Hepatocyte (in vitro differentiated cells): ENCODE results near the gene PSMD1. TPM values are rescaled to one million over a fixed set of nuclear protein-coding genes. Genes with fewer than 3 reads are reported as not detected.

Experiments used
- DNase-seq: peaks from one replicate; pipeline ENCODE4 v3.0.0-alpha.2; 2016; ENCODE audit warnings: low spot score
- H2AFZ ChIP-seq: fragments of 200-600 bp; sonication (generic); 2 replicates; pipeline ENCODE4 v1.6.0; 2016; ENCODE audit warnings: antibody characterized with exemption, mild to moderate bottlenecking
- H3K27ac ChIP-seq: fragments of 200-600 bp; sonication (generic); 2 replicates; pipeline ENCODE4 v1.5.1; 2016; ENCODE audit warnings: mild to moderate bottlenecking
- H3K27me3 ChIP-seq: fragments of 200-600 bp; sonication (generic); 2 replicates; pipeline ENCODE4 v1.6.1; 2016
- H3K36me3 ChIP-seq: fragments of 200-600 bp; sonication (generic); replicated peaks from 2 replicates; pipeline ENCODE4 v1.5.1; 2016; ENCODE audit warnings: low read depth; ENCODE audit not compliant: insufficient read depth
- H3K4me1 ChIP-seq: fragments of 200-600 bp; sonication (generic); 2 replicates; pipeline ENCODE4 v1.5.1; 2016; ENCODE audit warnings: mild to moderate bottlenecking, moderate library complexity; ENCODE audit not compliant: insufficient read depth
- H3K4me2 ChIP-seq: fragments of 200-600 bp; sonication (generic); 2 replicates; pipeline ENCODE4 v1.6.0; 2016
- H3K4me3 ChIP-seq: fragments of 200-600 bp; sonication (generic); 2 replicates; pipeline ENCODE4 v1.5.1; 2016; ENCODE audit warnings: mild to moderate bottlenecking
- H3K79me2 ChIP-seq: fragments of 200-600 bp; sonication (generic); 2 replicates; pipeline ENCODE4 v1.6.0; 2017; ENCODE audit warnings: mild to moderate bottlenecking
- H3K9me2 ChIP-seq: fragments of 200-600 bp; sonication (generic); replicated peaks from 2 replicates; pipeline ENCODE4 v1.6.0; 2017; ENCODE audit warnings: mild to moderate bottlenecking; ENCODE audit not compliant: insufficient read depth
- H3K9me3 ChIP-seq: fragments of 200-600 bp; sonication (generic); 2 replicates; pipeline ENCODE4 v1.5.1; 2016; ENCODE audit warnings: low read depth, mild to moderate bottlenecking
- H4K20me1 ChIP-seq: fragments of 200-600 bp; sonication (generic); 2 replicates; pipeline ENCODE4 v1.6.0; 2016; ENCODE audit warnings: mild to moderate bottlenecking; ENCODE audit not compliant: insufficient read depth, poor library complexity, severe bottlenecking
- EZH2 ChIP-seq: fragments of 200-600 bp; sonication (generic); IDR thresholded peaks from 2 replicates; pipeline ENCODE4 v1.6.1; 2016; ENCODE audit warnings: antibody characterized with exemption, mild to moderate bottlenecking, borderline replicate concordance
- EZH2phosphoT487 ChIP-seq: fragments of 200-600 bp; sonication (generic); IDR thresholded peaks from one replicate; pipeline ENCODE4 v1.6.1; 2018; ENCODE audit warnings: antibody characterized with exemption, mild to moderate bottlenecking, low read depth, moderate library complexity; ENCODE audit not compliant: unreplicated experiment, severe bottlenecking
- WGBS: methylation state at CpG from one replicate; pipeline ENCODE4 v1.1.6; 2016; ENCODE audit warnings: low lambda C conversion rate; ENCODE audit errors: missing lambda C conversion rate; 5-methylcytosine and 5-hydroxymethylcytosine counted together
- polyA plus RNA-seq: library from polyadenylated mRNA; unstranded; fragments of >200 nt; fragmentation: Nextera tagmentation; extraction: Ambion mirVana; gene quantifications from 2 replicates; pipeline ENCODE4 v1.2.1, GENCODE V29; 2016
- total RNA-seq: library from RNA; depleted of rRNA; stranded (reverse); fragments of >200 nt; gene quantifications from 2 replicates; pipeline ENCODE4 v1.2.3, GENCODE V29; 2014
- TF ChIP-seq, protein P1 (sequence below): fragments of 200-600 bp; sonication (generic); IDR thresholded peaks from 2 replicates; pipeline ENCODE4 v1.5.1; 2016; ENCODE audit warnings: antibody characterized with exemption, mild to moderate bottlenecking; ENCODE audit not compliant: poor library complexity

The PSMD1 gene
- total and polyA plus RNA-seq, 2 experiments from 2014 or later, result 92.9 to 106 TPM

DNA sequence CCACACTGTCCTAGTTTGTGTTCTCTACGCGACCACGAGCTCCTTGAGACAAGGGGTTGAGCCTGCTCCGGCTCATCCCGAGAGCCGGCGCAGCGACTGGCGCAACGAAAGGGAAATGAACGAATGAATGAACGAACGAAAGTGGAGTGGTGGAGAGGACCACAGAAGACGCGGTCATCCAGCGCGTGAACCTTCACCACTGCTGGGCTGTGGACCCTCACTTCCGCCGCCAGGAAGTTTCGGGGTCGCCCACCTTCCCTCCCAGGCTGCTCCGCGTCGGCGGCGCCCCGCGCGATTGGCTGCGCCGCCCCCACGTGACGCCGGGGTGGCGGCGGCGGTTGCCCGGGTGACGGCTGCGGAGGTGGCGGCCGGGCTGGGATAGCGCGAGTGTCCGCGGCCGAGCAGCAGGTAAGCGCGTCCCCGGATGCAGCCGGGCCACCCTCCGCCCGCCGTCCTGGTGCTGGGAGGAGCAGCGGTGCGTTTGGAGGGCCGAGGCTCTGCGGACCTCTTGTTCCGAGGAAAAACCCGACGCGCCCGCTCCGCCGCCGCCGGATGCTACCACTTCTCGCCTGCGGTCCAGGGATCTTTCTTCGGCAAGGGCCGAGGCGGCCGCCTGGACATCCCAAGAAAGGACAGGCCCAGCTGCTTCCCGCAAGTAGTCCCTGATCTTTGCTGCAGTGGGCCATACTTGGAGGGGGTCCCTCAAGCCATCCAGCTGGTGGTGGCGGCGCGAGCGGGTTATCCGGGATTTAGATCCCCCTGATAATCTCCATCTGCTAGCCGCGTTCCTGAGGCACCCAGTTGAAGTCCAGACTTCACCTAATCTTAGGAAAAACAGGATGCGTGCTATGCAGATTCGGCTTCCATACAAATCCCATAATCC is 141.9 kb downstream of the PSMD1 start, which contains the start of gene ARMC9:
Gene ARMC9 (plus strand): TSS at position 341 of the 883 bp plus-strand sequence. CDS start 7,608 bp downstream, outside the sequence.
- 1% methylated on average over 72 of the region's 83 CpGs for WGBS
- H3K4me3 ChIP-seq, result peak within 1 kb of the TSS; percentile 68
- no peaks in the 10 kb centered on the region for H3K36me3 ChIP-seq
- DNase-seq, result peak; percentile 90
- H3K4me1 ChIP-seq, result peaks cover 7% of the 10 kb centered on the region
- peaks cover 28% of the 10 kb centered on the region for H3K79me2 ChIP-seq
- no peaks in the 10 kb centered on the region for H4K20me1 ChIP-seq
- TF ChIP-seq EZH2 (no peak), EZH2phosphoT487 (no peak)
- TF ChIP-seq, protein P1, sequence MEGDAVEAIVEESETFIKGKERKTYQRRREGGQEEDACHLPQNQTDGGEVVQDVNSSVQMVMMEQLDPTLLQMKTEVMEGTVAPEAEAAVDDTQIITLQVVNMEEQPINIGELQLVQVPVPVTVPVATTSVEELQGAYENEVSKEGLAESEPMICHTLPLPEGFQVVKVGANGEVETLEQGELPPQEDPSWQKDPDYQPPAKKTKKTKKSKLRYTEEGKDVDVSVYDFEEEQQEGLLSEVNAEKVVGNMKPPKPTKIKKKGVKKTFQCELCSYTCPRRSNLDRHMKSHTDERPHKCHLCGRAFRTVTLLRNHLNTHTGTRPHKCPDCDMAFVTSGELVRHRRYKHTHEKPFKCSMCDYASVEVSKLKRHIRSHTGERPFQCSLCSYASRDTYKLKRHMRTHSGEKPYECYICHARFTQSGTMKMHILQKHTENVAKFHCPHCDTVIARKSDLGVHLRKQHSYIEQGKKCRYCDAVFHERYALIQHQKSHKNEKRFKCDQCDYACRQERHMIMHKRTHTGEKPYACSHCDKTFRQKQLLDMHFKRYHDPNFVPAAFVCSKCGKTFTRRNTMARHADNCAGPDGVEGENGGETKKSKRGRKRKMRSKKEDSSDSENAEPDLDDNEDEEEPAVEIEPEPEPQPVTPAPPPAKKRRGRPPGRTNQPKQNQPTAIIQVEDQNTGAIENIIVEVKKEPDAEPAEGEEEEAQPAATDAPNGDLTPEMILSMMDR, result no peak
- no peaks in the 10 kb centered on the region for H3K9me2 ChIP-seq
- H3K9me3 ChIP-seq, result no peaks in the 10 kb centered on the region
- no peaks in the 10 kb centered on the region for H3K27me3 ChIP-seq
- H3K4me2 ChIP-seq, result peak within 1 kb of the TSS; percentile 85
- H2AFZ ChIP-seq, result peak within 1 kb of the TSS; percentile 98
- peak within 1 kb of the TSS; percentile 82 for H3K27ac ChIP-seq

DNA sequence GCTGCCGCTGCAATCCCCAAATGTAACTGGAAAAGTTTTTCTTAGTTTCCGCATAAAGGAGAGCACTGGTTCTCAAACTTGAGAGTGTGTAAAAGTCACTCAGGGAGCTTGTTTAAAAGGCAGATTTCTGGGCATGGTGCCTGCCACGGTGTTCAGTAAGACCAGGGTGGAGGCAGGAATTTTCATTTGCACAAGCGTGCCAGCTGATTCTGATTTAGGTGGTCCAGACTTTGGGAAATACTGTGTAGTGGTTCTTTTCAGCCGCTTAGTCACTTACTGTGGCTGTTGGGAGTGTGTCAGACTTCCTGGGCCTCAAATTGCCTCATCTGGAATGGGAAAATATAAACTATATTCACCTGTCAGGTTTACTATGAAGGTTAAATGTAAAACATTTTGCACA is 142.6 kb downstream of the PSMD1 start:
- H3K27ac ChIP-seq, result peak overlapping the region; percentile 82
- no peaks in the 10 kb centered on the region for H3K27me3 ChIP-seq

DNA sequence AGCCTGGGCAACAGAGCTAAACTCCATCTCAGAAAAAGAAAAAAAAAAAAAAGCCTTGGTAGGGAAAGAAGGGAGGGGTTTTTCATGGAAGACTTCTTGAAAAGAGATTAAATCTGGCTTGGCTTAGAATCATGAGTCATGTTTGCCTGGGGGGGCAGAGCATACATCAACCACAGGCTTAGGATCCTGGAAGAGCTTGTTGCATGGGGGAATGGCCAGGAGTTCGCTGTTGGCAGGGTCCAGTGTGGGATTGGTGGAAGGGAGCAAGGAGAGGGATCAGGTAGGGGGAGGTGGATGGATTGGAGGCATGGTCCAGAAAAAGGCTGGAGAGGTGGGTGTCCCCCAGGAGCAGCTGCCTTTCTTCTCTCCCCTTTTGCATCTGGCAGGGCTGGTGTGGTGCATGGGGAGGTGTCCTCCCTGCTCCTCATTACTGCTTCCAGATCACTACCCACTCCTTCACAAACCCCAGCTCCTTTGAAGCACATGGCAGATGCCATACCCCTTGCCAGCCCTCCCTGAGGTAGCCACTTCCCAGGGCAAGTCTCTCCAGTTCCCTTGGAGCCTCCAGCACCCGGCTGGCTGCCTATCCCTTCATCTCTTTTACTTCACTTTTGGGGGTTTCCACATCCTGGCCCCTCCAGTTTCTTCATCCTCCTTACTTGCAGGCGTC is 144.3 kb downstream of the PSMD1 start:
- H3K4me3 ChIP-seq, result no peak overlapping the region
- DNase-seq, result no peak
- no peak for TF ChIP-seq EZH2
- no peak for TF ChIP-seq EZH2phosphoT487
- TF ChIP-seq, protein P1, result no peak
- no peaks in the 10 kb centered on the region for H4K20me1 ChIP-seq
- no peaks in the 10 kb centered on the region for H3K27me3 ChIP-seq
- no peaks in the 10 kb centered on the region for H3K9me2 ChIP-seq
- H3K4me1 ChIP-seq, result peaks cover 7% of the 10 kb centered on the region
- no peaks in the 10 kb centered on the region for H3K36me3 ChIP-seq
- 87% methylated on average over 3 of the region's 3 CpGs for WGBS
- no peak overlapping the region for H3K27ac ChIP-seq
- H2AFZ ChIP-seq, result no peak overlapping the region
- H3K79me2 ChIP-seq, result peaks cover 28% of the 10 kb centered on the region
- no peak overlapping the region for H3K4me2 ChIP-seq
- no peaks in the 10 kb centered on the region for H3K9me3 ChIP-seq

More for the DNA sequence above, 142.6 kb downstream of the PSMD1 start:
- DNase-seq, result no peak
- Histone ChIP-seq H4K20me1 (no peaks in the 10 kb centered on the region), H3K4me2 (peak overlapping the region; percentile 85), H3K9me3 (no peaks in the 10 kb centered on the region), H3K79me2 (peaks cover 28% of the 10 kb centered on the region), H2AFZ (peak overlapping the region; percentile 87), H3K9me2 (no peaks in the 10 kb centered on the region), H3K4me1 (peaks cover 7% of the 10 kb centered on the region), H3K4me3 (peak overlapping the region; percentile 68), H3K36me3 (no peaks in the 10 kb centered on the region)
- TF ChIP-seq EZH2 (no peak), EZH2phosphoT487 (no peak)
- TF ChIP-seq, protein P1, result no peak
- 30% methylated on average over 5 of the region's 5 CpGs for WGBS
